ENCODE data around the gene PALM.

PALM gene

DNA sequence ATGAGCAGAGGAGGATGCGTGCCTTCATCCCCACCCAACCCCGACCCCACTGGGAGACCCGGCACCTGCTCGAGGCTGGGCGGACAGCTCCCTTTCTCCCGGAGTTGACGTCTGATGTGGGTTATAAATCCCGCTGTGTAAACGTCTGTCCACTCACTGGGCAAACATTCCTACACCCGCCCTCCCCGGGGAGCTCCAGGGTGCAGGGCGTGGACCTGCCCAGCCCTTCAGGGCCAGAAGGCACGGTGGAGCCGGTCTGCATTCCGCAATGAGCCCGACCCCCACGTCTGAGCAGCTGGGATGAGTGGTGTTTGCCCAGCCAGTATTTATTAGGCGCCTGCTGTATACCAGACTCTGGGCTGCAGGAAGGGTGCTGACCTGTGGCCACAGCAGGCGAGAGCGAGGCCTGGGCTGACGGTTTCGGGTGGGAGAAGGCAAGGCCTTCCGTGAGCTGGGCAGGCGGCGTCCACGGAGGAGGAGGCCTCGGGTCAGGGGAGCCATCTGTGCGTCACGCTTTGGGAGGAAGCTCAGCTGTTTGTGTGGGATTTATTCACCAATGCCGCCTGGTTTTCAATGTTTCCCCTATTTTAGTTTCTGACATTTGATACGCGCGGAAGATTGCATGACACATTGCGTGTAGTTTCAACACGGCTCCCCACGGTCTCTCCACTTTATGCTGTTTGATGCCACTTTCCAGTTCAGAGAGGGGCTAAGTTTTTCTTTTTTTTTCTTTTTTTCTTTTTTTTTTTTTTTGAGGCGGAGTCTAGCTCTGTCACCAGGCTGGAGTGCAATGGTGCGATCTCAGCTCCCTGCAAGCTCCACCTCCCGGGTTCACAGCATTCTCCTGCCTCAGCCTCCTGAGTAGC lies 44.1 kb downstream of the PALM start:
- peak; percentile 98 for DNase-seq (ENCODE audit: low spot score)

DNA sequence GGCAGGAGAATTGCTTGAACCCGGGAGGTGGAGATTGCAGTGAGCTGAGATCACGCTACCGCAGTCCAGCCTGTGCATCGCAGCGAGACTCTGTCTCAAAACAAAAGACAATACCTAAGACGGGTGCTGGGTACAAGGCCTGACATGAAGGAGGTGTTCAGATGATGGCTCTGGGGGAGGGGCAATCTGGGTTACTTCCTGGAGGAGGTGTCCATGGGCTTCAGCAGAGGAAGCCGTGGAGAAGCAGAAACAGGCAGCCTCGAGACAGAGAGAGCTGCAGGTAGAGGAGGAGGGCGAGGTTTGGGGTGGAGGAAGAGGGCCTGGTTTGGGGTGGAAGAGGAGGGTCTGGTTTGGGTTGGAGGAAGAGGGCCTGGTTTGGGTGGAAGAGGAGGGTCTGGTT lies 45.8 kb downstream of the PALM start:
- no peak for DNase-seq (ENCODE audit: low spot score)

DNA sequence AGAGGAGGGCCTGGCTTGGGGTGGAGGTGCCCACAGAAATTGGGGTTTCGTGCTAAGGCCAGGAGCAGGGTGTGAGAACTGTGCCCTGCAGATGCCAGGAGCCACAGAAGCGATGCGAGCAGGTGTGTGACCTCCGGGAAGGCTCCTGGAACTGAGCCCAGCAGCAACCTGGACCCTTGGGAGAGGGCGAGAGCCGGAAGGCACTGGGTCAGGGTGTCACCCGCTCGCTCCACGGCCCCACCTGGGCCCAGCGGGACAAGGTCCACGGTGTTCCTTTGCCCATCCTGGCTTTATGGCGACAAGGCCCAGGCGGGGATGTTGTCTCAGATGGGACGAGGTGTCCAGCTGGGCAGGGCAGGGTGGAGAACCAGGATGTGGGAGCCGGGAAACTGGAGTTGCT lies 46.3 kb downstream of the PALM start:
- no peak for DNase-seq (ENCODE audit: low spot score)

DNA sequence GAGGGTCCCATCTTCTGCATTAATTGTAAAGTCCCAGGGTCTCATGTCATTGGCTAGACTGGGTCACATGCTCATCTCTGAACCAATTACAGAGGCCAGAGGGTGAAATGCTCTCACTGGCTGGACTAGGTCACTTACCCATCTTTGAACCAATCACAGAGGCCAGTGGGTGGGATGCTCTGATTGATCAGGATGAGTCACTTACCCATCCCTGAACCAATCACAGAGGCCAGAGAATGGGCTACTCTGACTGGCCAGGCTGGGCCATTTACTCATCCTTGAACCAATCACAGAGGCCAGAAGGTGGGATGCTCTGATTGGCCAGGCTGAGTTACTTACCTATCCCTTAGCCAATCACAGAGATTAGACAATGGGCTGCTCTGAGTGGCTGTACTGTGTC lies 47.5 kb downstream of the PALM start:
- DNase-seq (ENCODE audit: low spot score) = peak; percentile 52

DNA sequence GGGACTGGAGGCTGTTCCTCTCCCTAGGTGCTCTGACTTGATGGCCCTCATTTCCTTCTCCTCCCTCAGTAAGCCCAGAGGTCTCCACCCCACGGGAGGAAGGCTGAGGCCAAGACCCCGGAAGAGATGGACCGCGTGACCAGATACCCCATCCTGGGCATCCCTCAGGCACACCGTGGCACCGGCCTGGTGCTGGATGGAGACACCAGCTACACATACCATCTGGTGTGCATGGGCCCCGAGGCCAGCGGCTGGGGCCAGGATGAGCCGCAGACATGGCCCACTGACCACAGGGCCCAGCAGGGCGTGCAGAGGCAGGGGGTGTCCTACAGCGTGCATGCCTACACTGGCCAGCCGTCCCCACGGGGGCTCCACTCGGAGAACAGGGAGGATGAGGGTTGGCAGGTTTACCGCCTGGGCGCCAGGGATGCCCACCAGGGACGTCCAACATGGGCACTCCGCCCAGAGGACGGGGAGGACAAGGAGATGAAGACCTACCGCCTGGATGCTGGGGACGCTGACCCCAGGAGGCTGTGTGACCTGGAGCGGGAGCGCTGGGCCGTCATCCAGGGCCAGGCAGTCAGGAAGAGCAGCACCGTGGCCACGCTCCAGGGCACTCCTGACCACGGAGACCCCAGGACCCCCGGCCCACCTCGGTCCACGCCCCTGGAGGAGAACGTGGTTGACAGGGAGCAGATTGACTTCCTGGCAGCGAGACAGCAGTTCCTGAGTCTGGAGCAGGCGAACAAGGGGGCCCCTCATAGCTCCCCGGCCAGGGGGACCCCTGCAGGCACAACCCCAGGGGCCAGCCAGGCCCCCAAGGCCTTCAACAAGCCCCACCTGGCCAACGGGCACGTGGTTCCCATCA lies 48.3 kb downstream of the PALM start:
- no peak for DNase-seq (ENCODE audit: low spot score)

DNA sequence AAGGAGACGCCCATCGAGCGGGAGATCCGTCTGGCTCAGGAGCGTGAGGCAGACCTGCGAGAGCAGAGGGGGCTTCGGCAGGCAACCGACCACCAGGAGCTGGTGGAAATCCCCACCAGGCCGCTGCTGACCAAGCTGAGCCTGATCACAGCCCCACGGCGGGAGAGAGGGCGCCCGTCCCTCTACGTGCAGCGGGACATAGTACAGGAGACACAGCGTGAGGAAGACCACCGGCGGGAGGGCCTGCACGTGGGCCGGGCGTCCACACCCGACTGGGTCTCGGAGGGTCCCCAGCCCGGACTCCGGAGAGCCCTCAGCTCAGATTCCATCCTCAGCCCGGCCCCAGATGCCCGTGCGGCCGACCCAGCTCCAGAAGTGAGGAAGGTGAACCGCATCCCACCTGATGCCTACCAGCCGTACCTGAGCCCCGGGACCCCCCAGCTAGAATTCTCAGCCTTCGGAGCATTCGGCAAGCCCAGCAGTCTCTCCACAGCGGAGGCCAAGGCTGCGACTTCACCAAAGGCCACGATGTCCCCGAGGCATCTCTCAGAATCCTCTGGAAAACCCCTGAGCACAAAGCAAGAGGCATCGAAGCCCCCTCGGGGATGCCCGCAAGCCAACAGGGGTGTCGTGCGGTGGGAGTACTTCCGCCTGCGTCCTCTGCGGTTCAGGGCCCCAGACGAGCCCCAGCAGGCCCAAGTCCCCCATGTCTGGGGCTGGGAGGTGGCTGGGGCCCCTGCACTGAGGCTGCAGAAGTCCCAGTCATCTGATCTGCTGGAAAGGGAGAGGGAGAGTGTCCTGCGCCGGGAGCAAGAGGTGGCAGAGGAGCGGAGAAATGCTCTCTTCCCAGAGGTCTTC lies 49.3 kb downstream of the PALM start:
- DNase-seq (ENCODE audit: low spot score) = no peak

DNA sequence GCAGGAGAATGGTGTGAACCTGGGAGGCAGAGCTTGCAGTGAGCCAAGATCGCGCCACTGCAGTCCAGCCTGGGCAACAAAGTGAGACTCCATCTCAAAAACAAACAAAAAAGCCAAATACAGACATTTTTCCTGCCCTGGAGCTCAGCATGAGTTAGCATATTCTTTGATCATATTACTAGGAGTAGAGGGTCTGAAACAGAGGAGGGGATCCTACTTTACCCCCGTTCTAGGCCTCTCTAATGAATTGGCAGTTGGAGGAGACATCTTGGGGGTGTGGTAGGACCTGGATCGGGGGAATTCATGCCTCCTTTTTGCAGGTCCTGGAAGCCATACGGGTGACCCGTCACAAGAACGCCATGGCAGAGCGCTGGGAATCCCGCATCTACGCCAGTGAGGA lies 54.4 kb downstream of the PALM start:
- no peak for DNase-seq (ENCODE audit: low spot score)

DNA sequence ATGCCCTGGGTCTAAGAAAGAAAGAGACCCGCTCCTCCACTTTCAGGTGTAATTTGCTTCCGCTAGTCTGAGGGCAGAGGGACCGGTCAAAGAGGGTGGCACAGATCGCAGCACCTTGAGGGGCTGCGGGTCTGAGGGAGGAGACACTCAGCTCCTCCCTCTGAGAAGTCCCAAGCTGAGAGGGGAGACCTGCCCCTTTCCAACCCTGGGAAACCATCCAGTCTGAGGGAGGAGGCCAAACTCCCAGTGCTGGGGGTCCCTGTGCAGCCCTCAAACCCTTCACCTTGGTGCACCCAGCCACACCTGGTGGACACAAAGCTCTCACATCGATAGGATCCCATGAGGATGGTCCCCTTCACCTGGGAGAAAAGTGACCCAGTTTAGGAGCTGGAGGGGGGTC lies 55.1 kb downstream of the PALM start:
- no peak for DNase-seq (ENCODE audit: low spot score)

DNA sequence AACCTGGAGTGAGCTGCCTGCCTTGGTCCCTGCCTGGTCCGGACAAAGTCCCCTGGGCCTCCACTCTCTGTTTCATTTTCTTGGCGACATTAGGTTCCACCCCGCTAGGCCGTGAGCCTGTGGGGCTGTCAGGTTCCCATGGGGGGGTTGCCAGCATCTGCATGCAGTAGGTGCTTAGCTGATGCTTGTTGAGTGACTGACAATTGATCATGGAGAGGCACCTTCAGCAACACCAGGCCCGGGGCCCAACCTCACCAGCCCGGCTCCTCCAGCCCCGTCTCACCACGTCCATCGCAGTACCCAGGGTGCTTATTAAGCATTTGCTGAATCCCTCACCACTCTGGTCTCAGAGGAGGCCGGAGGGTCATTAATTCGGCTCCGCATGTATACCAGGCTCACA lies 55.6 kb downstream of the PALM start:
- DNase-seq (ENCODE audit: low spot score) = no peak

DNA sequence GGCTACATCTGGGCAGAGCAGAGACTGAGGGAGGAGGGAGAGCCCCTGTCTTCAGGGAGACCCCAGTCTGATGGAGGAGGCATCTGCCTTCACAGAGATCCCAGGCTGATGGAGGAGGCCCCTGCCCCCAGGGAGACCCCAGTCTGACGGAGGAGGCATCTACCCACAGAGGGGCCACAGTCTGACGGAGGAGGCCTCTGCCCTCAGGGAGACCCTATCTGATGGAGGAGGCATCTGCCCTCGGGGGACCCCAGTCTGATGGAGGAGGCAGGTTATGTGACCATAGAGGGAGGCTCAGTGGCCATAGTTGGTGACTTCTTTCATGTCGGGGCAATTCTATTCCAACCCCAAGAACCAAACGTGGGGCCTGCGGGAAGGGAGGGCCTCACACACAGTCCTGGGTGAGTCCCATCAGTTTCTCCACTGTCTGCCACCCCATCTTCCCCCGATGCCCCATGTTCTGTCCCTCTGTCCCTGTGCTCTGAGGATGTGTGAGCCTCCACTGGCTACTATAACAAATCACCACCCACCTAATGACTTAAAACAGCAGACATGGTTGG lies 56.5 kb downstream of the PALM start:
- DNase-seq (ENCODE audit: low spot score) = no peak

DNA sequence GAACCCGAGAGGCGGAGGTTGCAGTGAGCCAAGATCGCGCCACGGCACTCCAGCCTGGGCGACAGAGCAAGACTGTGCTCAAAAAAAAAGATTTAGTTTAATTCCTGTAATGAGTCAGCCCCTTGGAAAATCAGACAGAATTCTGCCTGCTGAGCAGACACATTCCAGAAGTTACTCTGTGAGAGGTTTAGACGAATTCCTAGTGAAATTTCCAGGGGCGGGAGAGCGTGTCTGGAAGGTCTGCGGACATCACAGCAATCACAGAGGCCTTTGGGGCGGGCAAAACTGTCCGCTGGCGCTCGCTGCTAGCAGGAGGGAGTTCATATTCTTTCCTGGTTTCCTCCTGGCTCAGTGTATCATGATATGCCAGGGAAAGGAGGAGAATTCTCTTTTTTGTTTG lies 59.7 kb downstream of the PALM start:
- DNase-seq (ENCODE audit: low spot score) = no peak

DNA sequence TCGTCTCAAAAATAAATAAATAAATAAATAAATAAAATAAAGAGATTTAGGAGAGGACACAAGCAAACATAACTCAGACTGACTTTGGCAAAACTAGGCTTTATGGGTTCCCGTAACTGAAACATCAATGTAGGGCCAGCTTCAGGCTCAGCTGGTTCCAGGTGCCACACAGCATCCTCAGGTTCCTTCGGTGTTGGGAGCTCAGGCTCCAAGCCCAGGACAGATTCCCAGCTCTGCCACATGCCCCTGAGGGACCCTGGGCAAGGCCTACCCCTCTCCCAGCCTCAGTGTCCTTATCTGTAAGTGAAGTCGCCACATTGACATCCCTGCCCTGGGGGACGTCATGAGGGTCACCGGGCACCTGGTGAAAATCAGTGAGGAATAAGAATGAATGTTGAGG lies 60.9 kb downstream of the PALM start:
- DNase-seq (ENCODE audit: low spot score) = no peak

DNA sequence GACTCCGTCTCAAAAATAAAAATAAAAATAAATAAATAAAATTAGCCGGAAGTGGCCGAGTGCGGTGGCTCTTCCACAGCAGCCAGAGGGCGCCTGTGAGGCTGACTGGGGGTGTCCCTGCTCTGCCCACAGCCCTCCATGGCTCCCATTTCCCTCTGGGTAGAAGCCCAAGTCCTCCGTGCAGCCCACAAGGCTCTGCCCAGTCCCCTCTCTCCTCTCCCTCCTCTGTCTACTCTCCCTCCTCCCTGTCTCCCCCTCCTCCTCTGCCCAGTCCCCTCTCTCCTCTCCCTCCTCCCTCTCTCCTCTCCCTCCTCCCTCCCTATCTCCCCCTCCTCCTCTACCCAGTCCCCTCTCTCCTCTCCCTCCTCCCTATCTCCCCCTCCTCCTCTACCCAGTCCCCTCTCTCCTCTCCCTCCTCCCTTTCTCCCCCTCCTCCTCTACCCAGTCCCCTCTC lies 62.6 kb downstream of the PALM start:
- no peak for DNase-seq (ENCODE audit: low spot score)

DNA sequence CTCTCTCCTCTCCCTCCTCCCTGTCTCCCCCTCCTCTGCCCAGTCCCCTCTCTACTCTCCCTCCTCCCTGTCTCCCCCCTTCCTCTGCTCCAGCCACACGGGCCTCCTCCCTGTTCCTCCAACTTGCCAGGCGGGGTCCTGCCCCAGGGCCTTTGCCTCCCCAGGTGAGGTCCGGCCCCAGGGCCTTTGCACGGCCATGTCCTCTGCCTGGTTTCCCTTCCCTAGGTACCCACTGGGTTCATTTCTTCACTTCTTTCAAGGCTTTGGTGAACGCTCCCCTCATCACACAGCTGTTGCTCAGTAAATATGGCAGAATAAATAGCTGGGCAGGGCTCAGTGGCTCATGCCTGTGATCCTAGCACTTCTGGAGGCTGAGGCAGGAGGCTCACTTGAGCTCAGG lies 63.3 kb downstream of the PALM start:
- DNase-seq (ENCODE audit: low spot score) = no peak

DNA sequence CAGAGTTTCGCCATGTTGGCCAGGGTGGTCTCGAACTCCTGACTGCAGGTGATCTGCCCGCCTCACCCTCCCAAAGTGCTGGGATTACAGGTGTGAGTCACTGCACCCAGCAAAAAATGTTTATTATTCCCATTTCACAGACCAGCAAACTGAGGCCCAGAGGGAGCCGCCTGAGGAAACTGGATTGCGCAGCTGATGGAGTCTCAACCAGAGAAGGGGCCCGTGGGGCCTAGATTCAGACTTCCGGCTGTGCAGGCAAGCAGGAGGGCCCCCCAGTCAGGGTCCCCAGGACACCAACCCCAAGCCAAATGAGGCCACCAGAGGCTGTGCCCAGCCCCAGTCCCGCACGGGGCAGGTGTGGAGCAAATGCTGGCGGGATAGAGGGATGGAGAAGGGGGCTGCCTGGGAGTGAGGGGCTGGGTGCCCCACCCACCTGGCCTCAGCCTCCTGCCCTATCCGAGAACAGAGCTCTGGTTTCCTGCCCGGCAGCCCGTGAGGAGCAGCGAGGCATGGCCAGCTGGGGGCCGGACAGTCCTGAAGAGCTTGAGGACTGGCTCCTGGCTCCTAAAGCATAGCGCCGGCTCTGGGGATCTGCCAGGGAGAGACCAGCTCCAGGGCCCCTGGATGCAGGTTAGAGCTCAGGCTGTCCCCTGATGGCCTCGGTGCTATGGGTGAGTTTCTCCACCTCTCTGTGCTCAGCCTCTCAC lies 64.1 kb downstream of the PALM start:
- DNase-seq (ENCODE audit: low spot score) = no peak

DNA sequence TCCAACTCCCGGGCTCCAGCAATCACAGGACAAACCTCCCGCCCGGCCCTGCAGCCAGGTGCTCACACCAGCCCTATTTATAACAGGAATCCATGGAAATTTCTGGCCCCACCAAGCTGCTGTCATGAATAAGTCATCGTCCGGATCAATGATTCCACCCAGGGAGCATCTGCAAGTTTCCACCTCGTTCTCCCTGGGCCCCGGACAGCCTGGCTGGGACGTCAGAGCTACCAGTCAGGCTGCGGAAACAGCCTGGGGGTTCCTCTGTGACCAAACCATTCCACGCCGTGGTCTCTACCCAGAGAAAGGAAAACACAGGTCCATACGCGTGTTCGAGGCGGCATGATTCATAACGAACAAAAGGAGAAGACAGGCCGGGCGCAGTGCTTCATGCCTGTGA lies 67.8 kb downstream of the PALM start:
- no peak for DNase-seq (ENCODE audit: low spot score)

DNA sequence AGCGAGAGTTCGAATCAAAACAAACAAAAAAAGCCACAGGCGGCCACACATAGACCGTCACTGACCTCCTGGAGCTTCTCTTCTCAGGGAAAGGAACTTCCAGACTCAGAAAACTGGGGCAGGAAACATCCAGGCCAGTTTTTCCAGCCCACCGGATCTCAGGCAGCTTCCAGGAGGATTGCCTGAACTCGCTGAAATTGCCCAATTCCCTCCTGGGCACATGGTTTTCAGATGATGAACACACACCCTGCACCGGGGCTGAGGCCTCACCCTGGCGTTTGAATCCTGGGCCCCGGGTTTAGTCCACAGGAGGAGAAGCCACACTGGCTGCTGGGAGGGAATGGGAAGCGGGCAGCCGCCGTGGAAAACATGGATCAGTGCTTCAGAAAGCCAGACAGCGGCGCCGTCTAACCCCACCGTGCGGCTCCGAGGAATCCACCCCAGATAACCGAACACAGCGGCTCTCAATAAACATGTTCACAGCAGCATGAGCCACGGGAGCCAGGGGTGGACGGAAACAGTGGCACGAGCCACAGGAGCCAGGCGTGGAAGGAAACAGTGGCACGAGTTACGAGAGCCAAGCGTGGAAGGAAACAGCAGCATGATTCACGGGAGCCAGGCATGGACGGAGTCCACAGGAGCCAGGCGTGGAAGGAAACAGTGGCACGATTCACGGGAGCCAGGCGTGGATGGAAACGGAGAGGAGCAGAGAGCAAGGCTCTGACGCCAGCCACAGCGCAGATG lies 70.3 kb downstream of the PALM start:
- peak; percentile 80 for DNase-seq (ENCODE audit: low spot score)

DNA sequence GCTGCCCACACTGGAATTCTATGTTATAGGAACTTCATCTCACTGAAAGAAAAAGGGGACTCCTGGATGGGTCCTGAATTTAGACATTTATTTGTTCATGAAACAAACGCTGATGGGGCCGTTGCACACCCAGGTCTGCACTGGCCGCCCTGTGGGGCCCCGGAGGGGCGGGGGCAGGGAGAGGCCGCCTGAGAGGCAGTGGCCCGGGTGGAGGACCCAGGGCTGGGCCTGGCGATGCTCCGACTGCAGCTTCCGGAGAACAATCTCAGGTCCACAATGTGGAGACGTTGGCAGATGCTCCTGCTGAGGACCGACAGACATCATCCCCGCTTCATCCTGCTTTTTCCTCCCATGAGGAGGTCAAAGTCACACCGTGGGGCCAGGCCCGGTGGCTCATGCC lies 72.2 kb downstream of the PALM start:
- DNase-seq (ENCODE audit: low spot score) = no peak

DNA sequence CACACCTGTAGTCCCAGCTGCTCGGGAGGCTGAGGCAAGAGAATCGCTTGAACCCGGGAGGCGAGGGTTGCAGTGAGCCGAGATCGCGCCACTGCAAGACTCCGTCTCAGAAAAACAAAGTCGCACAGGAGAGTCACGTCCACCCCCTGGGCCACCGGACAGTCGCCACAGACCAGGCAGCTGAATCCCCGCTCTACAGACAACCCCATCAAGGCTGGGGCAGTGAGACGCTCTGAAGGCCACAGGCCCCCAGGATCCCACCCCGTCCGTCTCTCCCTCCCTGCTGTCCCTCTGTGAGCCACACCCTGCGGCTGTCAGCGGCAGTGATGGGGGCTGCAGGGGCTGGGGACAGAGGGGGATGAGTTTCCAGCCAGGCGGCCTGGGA lies 73.1 kb downstream of the PALM start:
- DNase-seq (ENCODE audit: low spot score) = no peak

DNA sequence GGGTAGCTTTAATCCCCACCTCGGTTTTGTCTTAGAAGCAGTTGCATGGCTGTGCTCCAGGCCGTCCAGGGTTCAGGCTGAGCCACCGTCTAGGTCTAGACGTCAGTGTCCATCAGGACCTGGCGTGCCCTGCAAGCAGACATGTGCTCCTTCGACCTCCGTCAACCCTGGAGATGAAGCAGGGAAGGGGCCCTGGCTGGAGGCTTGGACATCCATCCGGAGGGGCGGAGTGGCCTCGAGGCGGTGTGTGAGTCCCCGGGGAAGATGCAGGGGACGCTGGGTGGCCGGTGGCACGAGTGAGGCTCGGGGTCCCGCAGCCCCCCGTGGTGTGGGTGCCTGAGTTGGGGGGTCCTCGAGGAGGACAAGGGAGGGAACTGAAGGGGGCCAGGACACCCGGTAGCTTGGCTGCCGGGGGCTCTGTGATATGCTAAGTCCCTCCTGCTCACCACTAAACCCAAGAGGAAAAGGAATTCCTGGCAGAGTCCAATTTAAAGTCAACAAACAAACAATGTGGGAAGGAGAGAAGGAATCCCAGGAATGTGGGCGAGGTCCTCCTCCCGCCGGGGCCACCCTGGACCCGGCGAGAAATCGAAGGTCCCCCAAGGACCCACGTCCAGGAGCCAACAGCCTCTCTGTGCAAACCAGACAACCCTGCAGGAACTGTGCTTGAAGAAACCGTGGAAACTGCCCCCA lies 73.6 kb downstream of the PALM start:
- DNase-seq (ENCODE audit: low spot score) = peak; percentile 70
